Vagina (tissue), 2 donors: ENCODE measurements around the gene MAN2B2. TPM values are rescaled to one million over a fixed set of nuclear protein-coding genes. Genes with fewer than 3 reads are reported as not detected.

ENCODE experiments used
- DNase-seq, 2 donors: peaks; one replicate each; pipeline ENCODE4 v3.0.0-alpha.2; 2017; ENCODE audit errors: extremely low spot score in 2 of 2
- H3K27ac ChIP-seq: fragments of 200-600 bp; sonication (generic); one replicate; pipeline ENCODE4 v1.5.1; 2019
- H3K27me3 ChIP-seq: fragments of 200-600 bp; sonication (generic); one replicate; pipeline ENCODE4 v1.5.1; 2019
- H3K36me3 ChIP-seq, 2 donors: fragments of 200-600 bp; sonication (generic); one replicate each; pipeline ENCODE4 v1.5.1; 2017 to 2019
- H3K4me1 ChIP-seq: fragments of 200-600 bp; sonication (generic); one replicate; pipeline ENCODE4 v1.5.1; 2019
- H3K4me3 ChIP-seq, 2 donors: fragments of 200-600 bp; sonication (generic); 1 replicate in 1 of 2; 2 replicates in 1 of 2; pipeline ENCODE4 v1.5.1; 2016 to 2019
- H3K9me3 ChIP-seq: fragments of 200-600 bp; sonication (generic); one replicate; pipeline ENCODE4 v1.5.1; 2019
- POLR2A ChIP-seq, 2 donors: fragments of 450-650 bp; IDR thresholded peaks; one replicate each; pipeline ENCODE4 v1.6.1; 2017; ENCODE audit warnings: antibody characterized with exemption in 2 of 2, mild to moderate bottlenecking in 2 of 2, moderate library complexity in 2 of 2
- POLR2AphosphoS5 ChIP-seq, 2 donors: sonication (generic); formaldehyde crosslinking; IDR thresholded peaks; one replicate each; pipeline ENCODE4 v1.9.0; 2017; ENCODE audit warnings: antibody characterized with exemption in 2 of 2, mild to moderate bottlenecking in 2 of 2, low read depth in 1 of 2; ENCODE audit not compliant: insufficient read depth in 1 of 2
- intact Hi-C: fragments of 100-400 bp; cut with DNase I; formaldehyde crosslinking; loops from one replicate; pipeline ENCODE4 v1.15.1; 2023
- total RNA-seq: library from RNA; depleted of rRNA; stranded (reverse); fragments of >200 nt; gene quantifications from one replicate; pipeline ENCODE4 v1.2.3, GENCODE V29; 2016
- TF ChIP-seq, protein P1 (sequence below), 3 experiments: fragments of 450-650 bp in 2 of 3; fragments of 200-600 bp in 1 of 3; sonication (generic) in 1 of 3; IDR thresholded peaks; one replicate each; pipeline ENCODE4 v1.5.1; 2017 to 2019; ENCODE audit warnings: antibody characterized with exemption in 3 of 3, mild to moderate bottlenecking in 2 of 3, moderate library complexity in 2 of 3

MAN2B2 gene
- total RNA-seq, 1 donor from 2014 or later: 26.3 TPM

DNA sequence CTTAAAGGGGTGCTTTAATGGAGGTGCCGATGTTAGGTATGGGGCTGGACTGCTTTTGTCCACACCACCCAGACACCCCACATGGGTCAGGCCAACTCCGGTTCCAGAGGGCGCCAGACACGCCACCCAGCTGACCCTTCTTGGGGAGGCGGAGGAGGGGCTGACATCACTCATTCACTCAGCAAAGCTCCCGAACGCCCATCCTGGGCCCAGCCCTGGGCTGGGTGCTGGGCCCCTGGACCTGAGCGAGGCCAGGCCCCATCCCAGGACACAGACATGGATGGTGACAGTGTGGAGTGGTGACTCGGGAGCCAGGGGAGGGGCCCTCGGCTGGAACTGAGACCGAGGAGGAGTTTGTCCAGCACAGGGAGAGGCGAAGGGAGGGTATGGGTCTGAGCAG lies 28.1 kb downstream of the MAN2B2 start:
- H3K9me3 ChIP-seq: no peaks in the 10 kb centered on the region
- DNase-seq: no peak
- H3K36me3 ChIP-seq: peaks cover 0 to 68% of the 10 kb centered on the region in 2 donors
- no peak overlapping the region for H3K27ac ChIP-seq
- TF ChIP-seq POLR2AphosphoS5 (IDR thresholded peaks at IDR 0.05; ENCODE audit: insufficient read depth in 1 of 2, low read depth in 1 of 2) (no peak), POLR2A (IDR thresholded peaks at IDR 0.05) (no peak)
- TF ChIP-seq, protein P1, sequence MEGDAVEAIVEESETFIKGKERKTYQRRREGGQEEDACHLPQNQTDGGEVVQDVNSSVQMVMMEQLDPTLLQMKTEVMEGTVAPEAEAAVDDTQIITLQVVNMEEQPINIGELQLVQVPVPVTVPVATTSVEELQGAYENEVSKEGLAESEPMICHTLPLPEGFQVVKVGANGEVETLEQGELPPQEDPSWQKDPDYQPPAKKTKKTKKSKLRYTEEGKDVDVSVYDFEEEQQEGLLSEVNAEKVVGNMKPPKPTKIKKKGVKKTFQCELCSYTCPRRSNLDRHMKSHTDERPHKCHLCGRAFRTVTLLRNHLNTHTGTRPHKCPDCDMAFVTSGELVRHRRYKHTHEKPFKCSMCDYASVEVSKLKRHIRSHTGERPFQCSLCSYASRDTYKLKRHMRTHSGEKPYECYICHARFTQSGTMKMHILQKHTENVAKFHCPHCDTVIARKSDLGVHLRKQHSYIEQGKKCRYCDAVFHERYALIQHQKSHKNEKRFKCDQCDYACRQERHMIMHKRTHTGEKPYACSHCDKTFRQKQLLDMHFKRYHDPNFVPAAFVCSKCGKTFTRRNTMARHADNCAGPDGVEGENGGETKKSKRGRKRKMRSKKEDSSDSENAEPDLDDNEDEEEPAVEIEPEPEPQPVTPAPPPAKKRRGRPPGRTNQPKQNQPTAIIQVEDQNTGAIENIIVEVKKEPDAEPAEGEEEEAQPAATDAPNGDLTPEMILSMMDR (IDR thresholded peaks at IDR 0.05): no peak
- intact Hi-C loops: no loop called here
- no peak overlapping the region for H3K4me3 ChIP-seq
- no peaks in the 10 kb centered on the region for H3K27me3 ChIP-seq
- H3K4me1 ChIP-seq: no peaks in the 10 kb centered on the region

GRCh38 chr4:6605114-6605513 lies 30.1 kb downstream of the MAN2B2 start:
- DNase-seq: no peak
- H3K9me3 ChIP-seq: no peaks in the 10 kb centered on the region
- no peak overlapping the region for H3K27ac ChIP-seq
- H3K27me3 ChIP-seq: no peaks in the 10 kb centered on the region
- peaks cover 0 to 67% of the 10 kb centered on the region in 2 donors for H3K36me3 ChIP-seq
- no peak overlapping the region for H3K4me3 ChIP-seq
- no peaks in the 10 kb centered on the region for H3K4me1 ChIP-seq
- TF ChIP-seq POLR2AphosphoS5 (IDR thresholded peaks at IDR 0.05; ENCODE audit: insufficient read depth in 1 of 2, low read depth in 1 of 2) (no peak), POLR2A (IDR thresholded peaks at IDR 0.05) (no peak)
- TF ChIP-seq, protein P1 (IDR thresholded peaks at IDR 0.05): no peak
- intact Hi-C loops: no loop called here

DNA sequence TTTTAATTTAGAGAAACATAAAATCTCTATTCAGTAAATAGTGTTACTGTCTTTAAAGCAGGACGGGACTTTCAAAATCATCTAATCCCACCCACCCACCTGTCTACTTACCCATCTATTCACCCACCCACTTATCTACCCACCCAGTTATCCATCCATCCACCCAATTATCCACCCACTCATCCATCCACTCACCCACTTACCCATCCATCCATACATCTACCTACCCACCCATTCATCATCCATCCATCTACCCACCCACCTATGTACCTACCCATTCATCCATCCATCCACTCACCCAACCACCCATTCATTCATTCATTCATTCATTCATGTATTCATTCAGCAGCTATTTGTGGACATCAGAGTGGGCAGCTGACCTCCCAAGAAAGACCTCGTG lies 30.6 kb downstream of the MAN2B2 start:
- no peaks in the 10 kb centered on the region for H3K9me3 ChIP-seq
- intact Hi-C loops: no loop called here
- no peaks in the 10 kb centered on the region for H3K4me1 ChIP-seq
- H3K27me3 ChIP-seq: no peaks in the 10 kb centered on the region
- no peak overlapping the region for H3K27ac ChIP-seq
- no peak overlapping the region for H3K4me3 ChIP-seq
- peaks cover 0 to 67% of the 10 kb centered on the region in 2 donors for H3K36me3 ChIP-seq
- TF ChIP-seq POLR2A (IDR thresholded peaks at IDR 0.05): no peak
- TF ChIP-seq, protein P1 (IDR thresholded peaks at IDR 0.05): no peak
- TF ChIP-seq POLR2AphosphoS5 (IDR thresholded peaks at IDR 0.05; ENCODE audit: insufficient read depth in 1 of 2, low read depth in 1 of 2): no peak
- no peak for DNase-seq

DNA sequence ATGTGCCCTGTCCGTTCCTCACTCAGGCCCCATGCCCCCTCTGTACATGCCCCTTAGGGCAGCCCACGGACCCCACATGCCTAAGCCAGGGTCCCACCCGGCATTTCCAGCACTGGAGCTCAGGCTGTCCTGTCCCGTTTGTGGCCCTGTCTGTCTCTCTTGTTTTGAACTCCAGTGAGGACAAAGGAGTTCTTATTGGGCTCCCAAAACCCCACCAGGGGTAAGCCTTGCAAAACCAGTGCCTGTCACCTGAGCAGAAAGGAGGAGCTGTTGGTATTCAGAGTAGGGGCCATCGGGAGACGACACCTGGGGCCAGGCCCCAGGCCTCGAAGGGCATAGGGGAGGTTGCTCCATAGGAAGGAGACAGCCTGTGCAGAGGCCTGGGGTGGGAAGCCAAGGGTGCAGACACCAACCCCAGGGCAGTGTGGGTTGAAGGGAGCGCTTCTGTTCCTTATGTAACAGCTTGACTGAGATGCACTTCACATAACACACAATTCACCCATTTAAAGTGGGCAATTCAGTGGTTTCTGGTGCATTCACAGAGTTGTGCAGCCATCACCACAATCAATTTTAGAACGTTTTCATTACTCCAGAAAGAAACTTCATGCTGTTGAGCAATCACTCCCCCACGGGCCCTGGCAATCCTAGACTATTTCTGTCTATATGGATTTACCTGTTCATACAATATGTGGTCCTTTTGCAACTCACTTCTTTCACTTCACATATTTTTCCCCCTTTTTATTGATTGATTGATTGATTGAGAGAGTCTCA lies 31.7 kb downstream of the MAN2B2 start:
- intact Hi-C loops: no loop called here
- H3K27me3 ChIP-seq: no peaks in the 10 kb centered on the region
- H3K36me3 ChIP-seq: peaks cover 0 to 69% of the 10 kb centered on the region in 2 donors
- H3K27ac ChIP-seq: no peak overlapping the region
- H3K4me3 ChIP-seq: no peak overlapping the region
- DNase-seq: no peak
- TF ChIP-seq POLR2AphosphoS5 (IDR thresholded peaks at IDR 0.05; ENCODE audit: insufficient read depth in 1 of 2, low read depth in 1 of 2) (no peak), POLR2A (IDR thresholded peaks at IDR 0.05) (no peak)
- TF ChIP-seq, protein P1 (IDR thresholded peaks at IDR 0.05): no peak
- no peaks in the 10 kb centered on the region for H3K9me3 ChIP-seq
- H3K4me1 ChIP-seq: no peaks in the 10 kb centered on the region

- DNase-seq: no peak
- Histone ChIP-seq H3K9me3 (no peaks in the 10 kb centered on the region), H3K4me1 (no peaks in the 10 kb centered on the region), H3K36me3 (peaks cover 0 to 69% of the 10 kb centered on the region in 2 donors), H3K27ac (no peak overlapping the region), H3K4me3 (no peak overlapping the region), H3K27me3 (no peaks in the 10 kb centered on the region)
- TF ChIP-seq, protein P1 (IDR thresholded peaks at IDR 0.05): no peak
- TF ChIP-seq POLR2A (IDR thresholded peaks at IDR 0.05) (no peak), POLR2AphosphoS5 (IDR thresholded peaks at IDR 0.05; ENCODE audit: insufficient read depth in 1 of 2, low read depth in 1 of 2) (no peak)
- intact Hi-C loops: no loop called here
Measured at GRCh38 chr4:6607368-6608055, 32.5 kb downstream of the MAN2B2 start.
